T follicular helper cell (primary cell): Measurements from ENCODE around the gene PTPRQ.
"Not testable (repeated sequence)": the region's sequence is repeated elsewhere in the genome, so short reads cannot be mapped to it uniquely, and the experiment has no call there.

Source experiments
- DNase-seq: peaks from one replicate; pipeline ENCODE4 v3.0.0-alpha.2; 2020; ENCODE audit warnings: low read depth

Gene PTPRQ

DNA sequence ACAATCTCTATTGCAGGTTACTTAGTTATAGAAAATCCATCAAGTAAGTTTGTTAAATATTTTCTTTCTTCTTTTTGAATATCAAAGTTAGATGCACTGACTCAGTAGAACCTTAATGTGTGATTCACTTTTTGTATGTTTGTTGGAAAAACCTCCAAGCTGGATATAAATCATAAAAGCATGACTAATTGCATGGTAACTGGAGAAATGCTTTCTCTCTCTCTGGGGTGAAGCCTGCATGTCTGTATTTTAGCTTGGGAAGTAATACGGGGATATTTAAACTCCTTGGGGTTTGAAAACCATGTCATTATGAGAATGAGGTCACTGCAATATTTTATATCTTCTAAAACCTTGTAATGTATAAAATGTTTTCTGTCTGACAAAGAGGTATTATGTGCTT, 204.8 kb downstream of the PTPRQ start:
- DNase-seq, result no peak

- DNase-seq, result no peak
These were observed 211.7 kb downstream of the PTPRQ start for GRCh38 chr12:80655751-80656150.

DNA sequence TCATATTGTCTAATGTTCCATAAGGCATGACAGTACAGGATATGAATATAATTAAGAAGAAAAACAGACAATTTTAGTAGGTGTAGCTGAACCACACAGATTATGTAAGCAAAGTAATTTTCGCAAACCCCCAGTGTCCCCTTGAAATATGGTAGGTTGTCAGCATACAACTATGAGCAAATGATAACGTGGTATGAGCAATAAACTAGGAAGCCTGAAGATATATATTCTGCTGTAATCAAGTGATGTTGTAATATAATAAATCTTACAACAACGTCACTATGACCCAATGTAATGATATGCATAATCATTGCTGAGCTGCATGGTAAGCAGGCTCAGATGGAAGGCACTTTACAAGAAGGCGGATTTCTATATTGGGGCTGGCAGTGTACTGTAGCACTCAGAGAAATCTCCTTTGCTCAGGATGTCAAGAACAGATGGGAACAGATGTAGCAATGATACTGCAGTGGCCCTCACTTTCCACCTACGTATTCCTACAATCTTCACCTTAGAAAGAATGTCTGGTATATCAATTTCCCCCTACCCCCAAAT, 215.6 kb downstream of the PTPRQ start:
- DNase-seq, result no peak

DNA sequence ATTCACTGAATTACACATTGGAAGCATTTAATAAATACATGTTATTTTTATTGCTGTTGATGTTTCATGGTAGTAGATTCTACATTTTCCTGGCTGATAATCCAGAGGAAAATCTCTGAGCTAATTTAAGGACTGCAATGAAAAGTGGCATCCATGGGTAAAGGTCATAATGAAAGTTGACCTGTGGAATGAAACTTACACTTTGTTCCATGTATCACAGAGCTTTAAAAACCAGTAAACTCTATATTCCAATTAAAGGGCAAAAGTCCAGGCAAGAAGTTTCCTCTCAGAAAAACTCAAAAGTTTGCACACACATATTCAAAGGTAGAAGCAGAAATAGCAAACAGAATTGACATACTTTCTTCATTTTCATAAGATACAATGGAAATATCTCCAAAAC, 218.6 kb downstream of the PTPRQ start:
- DNase-seq, result no peak

- DNase-seq, result no peak
These were observed 226.2 kb downstream of the PTPRQ start for GRCh38 chr12:80670214-80670613.

DNA sequence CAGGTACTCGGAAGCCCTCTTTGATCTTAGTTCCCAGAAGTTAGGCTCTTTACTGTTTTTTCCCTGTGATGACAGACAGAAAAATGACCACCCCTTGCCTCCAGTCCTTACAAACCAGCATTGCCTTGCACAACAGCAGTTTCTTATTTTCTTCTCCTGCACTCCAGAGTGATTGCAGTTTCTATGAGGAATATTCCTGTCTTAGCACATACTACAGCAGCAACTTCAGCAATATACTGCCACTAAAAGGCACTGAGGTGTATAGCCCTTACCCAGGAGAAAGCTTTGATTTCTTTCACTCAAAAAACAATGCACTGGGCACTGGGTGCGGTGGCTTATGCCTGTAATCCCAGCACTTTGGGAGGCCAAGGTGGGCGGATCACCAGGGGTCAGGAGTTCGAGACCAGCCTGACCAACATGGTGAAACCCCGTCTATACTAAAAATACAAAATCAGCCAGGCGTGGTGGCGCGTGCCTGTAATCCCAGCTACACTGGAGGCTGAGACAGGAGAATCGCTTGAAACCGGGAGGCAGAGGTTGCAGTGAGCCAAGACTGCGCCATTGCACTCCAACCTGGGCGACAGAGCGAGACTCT, 232.1 kb downstream of the PTPRQ start:
- DNase-seq, result not testable (repeated sequence)

DNA sequence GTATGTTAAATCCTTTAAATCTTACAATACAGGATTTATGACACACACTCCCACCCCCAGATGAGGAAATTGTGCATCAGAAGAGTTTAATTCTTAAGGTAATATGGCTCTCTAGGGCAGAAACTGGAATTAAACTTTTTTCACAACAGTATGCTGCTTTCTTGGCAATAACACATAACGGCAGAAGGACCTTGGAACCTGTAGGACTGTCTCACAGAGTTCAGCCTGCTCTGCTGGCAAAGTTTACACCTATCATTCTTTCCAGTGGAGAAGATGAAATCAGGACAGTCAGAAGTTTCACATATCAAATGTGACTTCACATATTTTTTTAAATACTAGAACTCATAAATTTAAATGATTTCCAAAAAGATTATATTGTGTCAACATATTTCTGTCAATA, 232.8 kb downstream of the PTPRQ start:
- DNase-seq, result no peak

DNA sequence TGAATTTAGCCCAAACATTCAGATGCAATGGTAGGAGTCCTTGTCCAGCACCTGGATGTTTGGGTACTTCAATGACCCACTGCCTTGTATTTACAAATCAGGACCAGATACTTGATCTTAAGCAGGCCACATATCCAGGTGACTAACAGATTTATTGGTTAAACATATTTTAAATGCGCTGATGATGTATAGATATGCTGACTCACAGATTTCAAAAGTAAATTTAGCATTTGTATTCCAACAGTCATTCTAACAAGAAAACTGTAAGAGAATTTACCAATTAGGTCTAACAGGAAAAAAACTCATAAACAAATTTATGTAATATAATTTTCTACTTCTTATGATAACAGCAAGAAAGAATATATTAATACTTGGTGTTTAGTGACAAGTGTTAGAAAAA, 234.0 kb downstream of the PTPRQ start:
- DNase-seq, result no peak

GRCh38 chr12:80679346-80680131, 235.5 kb downstream of the PTPRQ start:
- DNase-seq, result no peak

DNA sequence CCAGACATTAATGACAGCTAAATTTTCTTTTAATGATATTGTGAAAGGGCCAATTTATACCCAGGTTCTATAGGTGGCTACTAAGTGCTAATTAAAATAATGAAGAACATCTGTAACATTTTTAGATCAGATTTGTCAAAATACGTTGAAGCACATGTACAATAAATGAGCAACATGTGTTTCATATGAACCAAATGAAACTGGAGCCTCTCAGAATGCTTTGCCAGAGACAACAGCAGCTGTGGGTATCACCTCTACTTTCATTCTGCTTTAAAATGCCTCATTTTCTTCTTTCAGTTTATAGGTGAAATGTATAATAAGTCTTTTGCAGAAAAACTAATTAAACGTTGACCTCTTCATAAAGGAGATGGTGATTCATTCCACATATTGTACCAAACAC, 237.3 kb downstream of the PTPRQ start:
- no peak for DNase-seq

DNA sequence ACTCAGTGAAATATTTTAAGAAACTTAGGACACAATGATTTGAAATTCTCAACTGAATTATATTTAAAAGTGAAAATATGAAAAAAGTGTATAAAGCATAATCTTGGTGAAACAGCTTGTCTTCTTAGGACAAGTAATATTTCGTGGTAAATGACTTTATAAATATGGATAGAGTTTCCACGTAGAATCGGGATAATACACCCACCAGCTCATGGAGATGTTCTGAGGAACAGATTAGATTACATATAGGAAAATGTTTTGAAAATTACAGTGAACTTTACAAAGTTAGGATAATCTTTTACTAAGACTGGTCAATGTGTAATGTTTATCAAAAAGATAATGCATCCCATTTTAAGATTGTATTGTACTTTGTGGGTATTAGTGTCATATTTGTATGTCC, 237.8 kb downstream of the PTPRQ start:
- DNase-seq, result no peak

GRCh38 chr12:80684077-80684495, 240.1 kb downstream of the PTPRQ start:
- DNase-seq, result no peak

DNA sequence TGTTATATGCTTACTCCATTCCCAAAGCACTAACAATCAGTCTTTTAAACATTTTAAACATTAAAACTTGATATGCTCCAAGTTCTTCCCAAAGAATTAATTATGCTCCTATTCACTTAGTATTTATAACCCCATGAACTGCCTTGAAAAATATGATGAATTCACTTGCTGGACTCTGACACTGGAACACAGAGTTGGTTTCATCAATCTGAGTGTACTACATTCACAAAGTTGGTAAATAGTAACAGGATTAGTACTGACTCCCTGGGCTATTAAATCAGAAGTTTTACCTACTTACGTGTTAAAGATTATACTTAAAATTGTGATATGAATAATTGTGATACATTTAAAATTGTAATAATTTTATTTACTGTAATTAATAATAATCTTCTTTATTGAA, 246.1 kb downstream of the PTPRQ start:
- no peak for DNase-seq

DNA sequence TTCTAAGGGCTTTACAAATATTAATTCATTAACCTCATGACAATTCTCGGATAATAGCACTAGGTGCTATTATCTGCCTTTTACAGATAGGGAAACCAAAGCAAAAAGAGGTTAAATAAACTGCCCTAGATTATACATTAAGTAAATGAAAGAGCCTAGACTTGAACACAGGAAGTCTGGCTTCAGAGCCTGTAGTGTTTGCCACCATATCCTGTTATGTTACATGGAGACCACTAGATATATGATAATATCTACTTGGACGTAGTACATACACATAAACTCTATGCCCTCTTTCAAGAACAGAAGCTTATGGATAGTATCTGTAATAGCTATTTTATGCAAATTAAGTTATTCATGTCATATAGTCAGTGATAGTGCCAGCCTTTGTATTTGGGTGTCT, 246.5 kb downstream of the PTPRQ start:
- no peak for DNase-seq

DNA sequence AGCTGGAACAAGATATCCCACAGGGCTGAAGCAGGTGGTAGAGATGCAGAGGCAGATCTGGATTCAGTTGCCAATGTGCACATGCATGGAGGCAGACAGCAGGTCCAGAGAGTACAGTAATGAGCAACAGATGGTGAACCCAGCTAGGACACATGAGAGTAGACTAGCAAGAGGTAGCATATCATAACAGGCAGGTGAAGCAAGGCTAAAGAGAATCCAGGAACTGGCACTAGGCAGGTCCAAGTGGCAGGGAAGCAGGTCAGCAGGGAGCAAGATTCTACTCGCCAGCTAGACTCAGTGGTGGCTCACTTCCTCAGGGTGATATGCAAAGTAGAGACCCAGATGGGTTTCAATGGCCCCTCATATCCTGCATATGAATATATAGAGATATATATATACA, 248.1 kb downstream of the PTPRQ start:
- no peak for DNase-seq

DNA sequence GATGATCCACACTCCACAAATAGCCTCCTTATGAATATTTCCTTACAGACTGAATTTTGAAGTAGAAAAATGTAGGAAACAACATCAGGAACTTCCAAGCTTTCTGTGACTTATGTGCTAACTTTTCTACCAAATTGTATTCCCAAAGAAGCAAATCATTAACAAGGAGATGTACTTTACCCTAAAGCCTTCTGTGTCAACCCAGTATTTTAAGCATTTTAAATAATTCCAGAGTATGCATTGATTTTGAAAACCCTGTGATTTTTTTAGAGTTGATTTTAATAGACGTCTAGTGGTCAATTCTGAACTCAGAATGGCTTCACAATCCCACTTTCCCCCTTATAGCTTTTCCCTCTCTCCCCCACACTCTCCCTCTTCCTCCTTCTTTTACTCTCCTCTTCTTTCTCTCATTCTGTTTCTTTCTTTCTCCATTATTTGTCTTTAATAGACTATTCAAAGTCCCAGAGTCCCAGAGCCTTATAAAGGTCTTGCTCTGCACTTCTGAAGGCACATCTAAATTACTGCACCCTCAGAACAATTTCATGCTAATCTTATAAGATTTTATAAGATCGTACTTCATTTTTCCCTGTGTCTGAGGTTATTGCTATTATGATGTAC, 253.3 kb downstream of the PTPRQ start:
- no peak for DNase-seq

GRCh38 chr12:80698256-80698655, 254.2 kb downstream of the PTPRQ start:
- DNase-seq, result no peak

- no peak for DNase-seq
These were observed 255.0 kb downstream of the PTPRQ start for GRCh38 chr12:80698847-80699542.

GRCh38 chr12:80700327-80700726, 256.3 kb downstream of the PTPRQ start:
- DNase-seq, result no peak

GRCh38 chr12:80701388-80701787, 257.4 kb downstream of the PTPRQ start:
- DNase-seq, result no peak

DNA sequence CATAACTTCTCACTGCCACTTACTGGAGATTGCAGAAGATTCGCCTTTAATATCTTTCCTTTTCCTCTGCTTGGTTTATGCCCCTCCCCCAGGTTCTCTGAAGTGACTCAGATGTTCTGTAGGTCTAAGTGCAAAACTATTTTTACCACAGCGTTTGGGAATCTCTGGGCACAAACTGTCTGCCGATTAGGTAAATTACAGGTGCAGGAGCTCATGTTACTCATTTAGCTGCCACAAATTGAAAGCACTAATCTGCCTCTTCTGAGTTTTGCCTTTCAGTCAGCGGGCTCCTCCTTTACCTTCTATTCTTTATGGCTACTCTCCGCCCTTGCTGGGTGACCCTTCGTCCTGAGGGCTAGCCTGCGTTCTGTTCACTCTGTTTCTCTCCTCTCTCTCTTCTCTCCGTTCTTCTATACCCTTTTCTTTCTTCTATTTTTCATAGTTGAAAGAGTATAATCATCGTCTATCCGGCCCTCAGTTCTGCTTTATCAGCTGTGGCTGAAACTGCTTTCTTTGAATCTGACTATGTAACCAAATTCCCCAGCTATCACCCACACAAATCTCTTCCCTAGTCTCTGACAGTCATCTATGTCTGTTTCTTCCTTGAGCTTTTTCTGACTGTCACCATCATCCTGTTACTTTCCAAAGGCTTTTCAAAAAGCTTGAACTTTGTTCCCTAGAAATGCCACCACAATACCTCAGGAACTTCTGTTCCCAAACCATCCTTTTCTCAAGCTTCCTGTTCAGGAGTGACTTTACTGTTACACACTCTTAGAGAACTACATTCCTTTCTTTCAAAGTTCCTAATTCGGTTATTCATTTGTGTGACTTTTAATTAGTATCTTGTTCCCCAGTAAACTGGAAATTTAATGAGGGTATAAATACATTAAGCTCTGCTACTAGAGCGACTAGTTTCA, 259.1 kb downstream of the PTPRQ start:
- DNase-seq, result no peak
